ENCODE results near the gene ENDOV.

The ENDOV gene

DNA sequence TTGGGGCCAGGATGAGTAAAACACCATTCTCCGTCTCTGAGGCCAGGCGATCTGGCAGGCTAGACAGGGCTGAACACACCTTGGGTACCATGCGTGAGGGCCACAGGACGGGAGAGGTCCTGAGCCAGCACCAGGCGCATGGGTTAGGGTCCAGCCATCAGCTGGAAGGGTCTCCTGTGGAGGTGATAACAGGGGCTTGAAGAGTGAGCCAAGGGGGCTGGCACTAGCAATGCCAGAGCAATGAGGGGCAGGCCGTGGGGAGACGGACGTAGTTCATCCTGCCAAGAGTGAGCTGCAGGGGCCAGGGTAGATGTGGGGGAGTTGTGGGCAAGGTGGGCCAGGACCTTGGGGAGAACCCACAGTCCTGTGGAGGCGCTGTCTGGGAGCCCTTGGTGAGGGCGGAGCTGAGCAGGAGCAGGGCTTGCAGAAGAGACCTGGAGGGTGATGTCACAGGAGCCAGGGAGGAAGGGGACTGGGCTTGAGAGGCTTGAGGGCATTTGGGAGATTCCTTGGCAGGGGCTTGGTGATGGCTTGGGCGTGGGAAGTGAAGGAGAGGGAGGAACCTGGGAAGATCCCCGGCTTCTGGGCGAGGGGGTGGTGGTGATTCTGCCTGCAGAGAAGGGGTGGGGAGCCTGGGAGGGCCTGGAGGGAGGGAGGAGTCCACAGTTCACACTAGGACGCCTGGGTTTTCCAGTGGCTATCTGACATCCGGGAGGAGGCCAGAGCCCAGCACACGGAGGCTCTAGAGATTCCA is 67.8 kb downstream of the ENDOV start:
- no peak for DNase-seq (ENCODE audit: low read depth in 2 of 2)

DNA sequence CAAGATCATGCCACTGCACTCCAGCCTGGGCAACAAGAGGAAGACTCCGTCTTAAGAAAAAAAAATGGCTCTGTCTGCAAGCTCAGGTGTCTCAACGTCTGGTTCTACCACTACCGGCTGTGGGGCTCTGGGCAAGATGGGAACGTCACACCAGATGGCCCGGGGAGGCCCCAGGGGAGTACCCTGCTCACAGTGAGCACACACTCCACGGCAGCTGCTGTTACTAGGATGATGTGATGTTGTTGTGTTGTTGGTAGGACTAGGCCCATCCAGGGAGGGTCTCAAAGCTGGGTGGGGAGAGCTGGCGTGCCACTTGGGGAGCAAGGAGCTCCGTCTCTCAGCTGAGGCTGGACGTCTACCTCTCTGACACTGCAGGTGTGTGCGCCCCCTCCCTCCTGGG is 70.9 kb downstream of the ENDOV start:
- DNase-seq (ENCODE audit: low read depth in 2 of 2), result no peak

DNA sequence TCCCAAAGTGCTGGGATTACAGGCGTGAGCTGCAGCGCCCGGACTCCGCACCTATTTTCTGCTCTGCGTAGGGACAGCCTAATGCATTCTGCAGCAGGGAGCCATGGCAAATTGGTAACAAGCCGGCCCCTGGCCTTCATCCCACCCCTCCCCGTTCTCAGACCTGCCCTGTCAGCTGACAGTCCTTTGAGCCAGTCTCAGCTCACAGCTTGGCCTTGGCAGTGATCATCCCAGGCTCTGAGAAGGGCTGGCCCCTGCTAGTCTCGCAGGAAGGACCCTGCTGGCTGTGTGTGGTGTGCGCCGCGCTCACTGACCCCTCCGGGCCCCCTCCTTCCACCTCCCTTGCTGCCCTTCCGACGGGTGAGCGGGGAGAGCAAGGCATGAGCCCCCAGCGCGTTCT is 71.7 kb downstream of the ENDOV start:
- no peak for DNase-seq (ENCODE audit: low read depth in 2 of 2)

DNA sequence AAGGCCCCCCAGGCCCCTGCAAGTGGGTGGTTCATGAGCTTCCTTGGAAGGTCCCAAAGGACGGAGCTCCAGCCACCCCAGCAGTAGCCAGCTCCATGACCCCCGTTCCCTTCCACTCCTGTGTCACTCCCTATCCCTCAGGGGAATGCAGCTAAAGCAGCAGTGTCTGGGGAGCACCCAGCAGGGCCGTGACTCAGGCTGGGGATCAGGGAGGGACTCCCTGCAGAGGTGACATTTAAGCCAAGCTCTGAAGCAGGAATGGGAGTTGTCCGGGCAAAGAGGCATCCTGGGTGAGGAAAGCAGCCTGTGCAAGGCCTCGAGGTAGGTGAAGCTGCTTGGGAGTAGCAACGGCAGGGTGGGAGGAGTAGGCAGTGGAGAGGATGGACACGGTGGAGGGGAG is 72.5 kb downstream of the ENDOV start:
- DNase-seq (ENCODE audit: low read depth in 2 of 2), result no peak
